Ovary (tissue), 3 donors: Measurements from ENCODE around the gene PELI3.
A peak's percentile ranks its signal among the peaks of the same experiment; 100 is the strongest.

Source experiments
- EP300 ChIP-seq: sonication (generic); formaldehyde crosslinking; IDR thresholded peaks from one replicate; pipeline ENCODE4 v1.6.1; 2017; ENCODE audit warnings: antibody characterized with exemption
- TF ChIP-seq, protein P1 (sequence below), 3 donors: fragments of 450-650 bp in 2 of 3; fragments of 200-600 bp in 1 of 3; IDR thresholded peaks; one replicate each; pipeline versions ENCODE4 v1.5.1 to v1.8.0; 2016 to 2022; ENCODE audit warnings: antibody characterized with exemption in 3 of 3, mild to moderate bottlenecking in 1 of 3
- donor health status: DM: no; HTN: no; CAD: no.

DNA sequence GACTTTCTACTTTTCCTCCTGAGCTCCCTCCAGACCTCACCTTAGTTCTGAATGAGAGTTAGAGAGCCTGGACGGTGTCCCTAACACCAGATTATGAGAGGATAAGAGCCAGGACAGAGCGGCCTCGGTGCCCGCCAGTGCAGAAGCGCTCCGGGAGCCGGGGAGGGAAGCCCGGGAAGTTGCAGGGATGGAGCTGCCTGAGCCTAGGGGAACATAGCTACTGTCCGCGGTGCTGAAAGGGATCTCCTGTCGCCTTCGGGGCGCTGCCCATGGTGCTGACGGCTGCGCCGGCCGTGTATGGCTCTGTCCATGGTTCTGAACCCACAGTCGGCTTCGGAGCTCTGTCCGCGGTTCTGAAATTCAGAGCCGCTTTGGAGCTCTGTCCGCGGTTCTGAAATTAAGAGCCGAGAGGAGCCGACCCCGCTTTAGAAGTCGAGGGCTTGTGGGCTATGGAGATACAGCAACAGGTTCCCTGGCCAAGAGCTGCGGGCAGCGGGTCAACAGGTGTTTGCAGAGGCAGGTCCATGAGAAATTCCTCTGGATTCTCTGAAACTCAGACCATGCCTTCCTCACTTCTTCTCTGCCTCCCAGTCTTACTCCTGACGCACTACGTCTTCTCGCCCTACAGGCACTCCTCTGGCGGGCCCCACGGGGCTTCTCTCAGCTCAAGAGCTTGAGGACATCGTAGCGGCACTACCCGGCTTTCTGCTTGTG lies 45.1 kb upstream of the PELI3 start:
- TF ChIP-seq, protein P1, sequence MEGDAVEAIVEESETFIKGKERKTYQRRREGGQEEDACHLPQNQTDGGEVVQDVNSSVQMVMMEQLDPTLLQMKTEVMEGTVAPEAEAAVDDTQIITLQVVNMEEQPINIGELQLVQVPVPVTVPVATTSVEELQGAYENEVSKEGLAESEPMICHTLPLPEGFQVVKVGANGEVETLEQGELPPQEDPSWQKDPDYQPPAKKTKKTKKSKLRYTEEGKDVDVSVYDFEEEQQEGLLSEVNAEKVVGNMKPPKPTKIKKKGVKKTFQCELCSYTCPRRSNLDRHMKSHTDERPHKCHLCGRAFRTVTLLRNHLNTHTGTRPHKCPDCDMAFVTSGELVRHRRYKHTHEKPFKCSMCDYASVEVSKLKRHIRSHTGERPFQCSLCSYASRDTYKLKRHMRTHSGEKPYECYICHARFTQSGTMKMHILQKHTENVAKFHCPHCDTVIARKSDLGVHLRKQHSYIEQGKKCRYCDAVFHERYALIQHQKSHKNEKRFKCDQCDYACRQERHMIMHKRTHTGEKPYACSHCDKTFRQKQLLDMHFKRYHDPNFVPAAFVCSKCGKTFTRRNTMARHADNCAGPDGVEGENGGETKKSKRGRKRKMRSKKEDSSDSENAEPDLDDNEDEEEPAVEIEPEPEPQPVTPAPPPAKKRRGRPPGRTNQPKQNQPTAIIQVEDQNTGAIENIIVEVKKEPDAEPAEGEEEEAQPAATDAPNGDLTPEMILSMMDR (IDR thresholded peaks at IDR 0.05) = peak in 1 of 3 donors; percentile 10
- no peak for TF ChIP-seq EP300
